Left lobe of liver (tissue), 2 donors: ENCODE data around the gene ARL4D. TPM values are rescaled to one million over a fixed set of nuclear protein-coding genes. Genes with fewer than 3 reads are reported as not detected.
"Not testable (repeated sequence)": the region's sequence is repeated elsewhere in the genome, so short reads cannot be mapped to it uniquely, and the experiment has no call there.

Experiments
- ATAC-seq: fragments of 200-7000 bp; cut with Tn5 transposase; one replicate; pipeline ENCODE4 v1.9.1; 2020; ENCODE audit warnings: mild to moderate bottlenecking, moderate library complexity
- DNase-seq: peaks from one replicate; pipeline ENCODE4 v3.0.0-alpha.2; 2020; ENCODE audit warnings: low spot score
- total RNA-seq: library from RNA; stranded (reverse); gene quantifications from one replicate; pipeline ENCODE4 v1.2.1, GENCODE V29; 2021
- donor health status: DM: no; HTN: no; CAD: no; lungs with moderate emphysema.
- donor health status: DM: no; HTN: yes; CAD: no.

Gene ARL4D
- total RNA-seq, 1 donor from 2014 or later = 15.4 TPM

DNA sequence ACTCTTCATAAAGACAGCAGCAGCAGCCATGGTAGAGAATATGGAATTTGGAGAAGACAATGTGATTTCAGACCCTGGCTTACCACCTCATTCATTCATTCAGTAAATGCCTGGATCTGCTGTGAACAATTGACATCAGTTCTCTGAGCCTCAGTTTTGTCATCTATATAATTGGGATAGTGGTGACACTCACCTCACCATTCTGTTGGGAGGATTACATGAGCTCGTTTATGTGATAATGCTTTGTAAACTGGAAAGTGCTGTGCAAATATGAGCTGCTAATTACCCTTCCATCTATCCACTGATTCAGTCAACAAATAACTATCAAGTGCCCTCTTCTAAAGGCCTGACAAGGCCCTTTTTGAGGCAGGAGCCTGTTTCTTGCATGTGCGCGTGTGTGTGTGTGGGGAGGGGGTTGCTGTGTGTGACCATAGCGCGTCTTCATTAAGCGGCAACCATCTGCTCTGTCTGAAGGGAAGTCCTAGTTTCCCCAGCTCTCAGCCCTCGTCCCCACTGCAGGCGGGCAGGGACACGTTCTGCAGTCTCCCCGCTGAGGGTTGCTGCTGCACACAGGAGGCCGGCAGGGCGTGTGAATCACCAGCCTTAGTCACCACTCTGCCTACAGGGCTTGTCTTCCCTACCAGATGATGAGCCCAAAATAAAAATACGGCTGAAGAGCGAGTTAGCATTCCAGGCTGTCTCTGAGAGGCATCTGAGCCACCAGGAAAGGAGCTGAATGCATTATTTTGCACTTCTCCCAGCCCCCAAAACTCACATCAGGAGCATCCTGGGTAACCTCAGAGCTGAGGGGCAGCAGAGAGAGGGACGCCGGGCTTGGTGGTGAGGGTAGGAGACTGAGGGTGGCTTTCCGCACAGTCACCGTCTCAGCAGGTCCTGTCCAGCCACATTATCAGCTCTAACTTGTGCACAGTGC lies 19.9 kb downstream of the ARL4D start:
- ATAC-seq = no peak
- DNase-seq = no peak

DNA sequence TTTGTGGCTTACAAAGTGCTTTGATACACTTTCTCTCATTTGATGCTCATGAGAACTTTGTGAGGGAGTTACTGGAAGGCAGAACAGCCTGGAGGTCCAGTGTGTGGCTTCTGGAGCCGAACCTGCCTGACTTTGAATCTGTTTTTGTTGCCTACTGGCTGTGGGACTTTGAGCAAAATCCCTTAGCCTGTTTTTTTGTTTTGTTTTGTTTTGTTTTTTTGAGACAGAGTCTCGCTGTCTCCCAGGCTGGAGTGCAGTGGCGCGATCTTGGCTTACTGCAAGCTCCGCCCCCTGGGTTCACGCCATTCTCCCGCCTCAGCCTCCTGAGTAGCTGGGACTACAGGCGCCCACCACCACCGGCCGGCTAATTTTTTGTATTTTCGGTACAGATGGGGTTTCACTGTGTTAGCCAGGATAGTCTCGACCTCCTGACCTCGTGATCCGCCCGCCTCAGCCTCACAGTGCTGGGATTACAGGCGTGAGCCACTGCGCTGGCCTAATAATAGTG lies 20.6 kb downstream of the ARL4D start:
- ATAC-seq, DNase-seq: not testable (repeated sequence)

DNA sequence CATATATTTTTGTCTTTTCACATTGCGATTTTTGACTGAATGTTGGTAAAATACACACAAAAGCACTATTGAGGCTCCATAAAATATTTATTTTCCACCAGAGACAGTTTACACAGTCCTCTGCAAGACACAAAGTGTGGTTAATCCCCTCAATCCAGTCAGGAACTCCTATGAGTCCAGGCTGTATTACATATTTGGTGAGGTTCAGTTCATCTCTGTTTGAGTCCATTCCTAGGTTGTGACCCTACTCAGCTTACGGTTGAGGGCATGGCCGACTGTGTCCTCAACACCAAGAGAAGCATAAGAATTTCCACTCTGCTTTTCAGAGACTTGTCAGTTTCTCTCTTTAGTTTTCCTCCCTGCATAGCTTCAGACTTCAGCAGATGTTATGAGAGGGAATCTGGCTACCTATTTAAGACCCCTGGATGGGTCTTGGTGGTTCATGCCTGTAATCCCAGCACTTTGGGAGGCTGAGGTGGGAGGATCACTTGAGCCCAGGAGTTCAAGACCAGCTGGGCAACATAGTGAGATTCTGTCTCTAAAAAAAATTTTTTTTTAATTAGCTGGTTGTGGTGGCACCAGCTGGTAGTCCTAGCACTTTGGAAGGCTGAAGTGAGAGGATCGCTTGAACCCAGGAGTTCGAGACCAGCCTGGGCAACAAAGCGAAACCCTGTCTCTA lies 25.1 kb downstream of the ARL4D start:
- ATAC-seq = no peak
- DNase-seq = no peak

DNA sequence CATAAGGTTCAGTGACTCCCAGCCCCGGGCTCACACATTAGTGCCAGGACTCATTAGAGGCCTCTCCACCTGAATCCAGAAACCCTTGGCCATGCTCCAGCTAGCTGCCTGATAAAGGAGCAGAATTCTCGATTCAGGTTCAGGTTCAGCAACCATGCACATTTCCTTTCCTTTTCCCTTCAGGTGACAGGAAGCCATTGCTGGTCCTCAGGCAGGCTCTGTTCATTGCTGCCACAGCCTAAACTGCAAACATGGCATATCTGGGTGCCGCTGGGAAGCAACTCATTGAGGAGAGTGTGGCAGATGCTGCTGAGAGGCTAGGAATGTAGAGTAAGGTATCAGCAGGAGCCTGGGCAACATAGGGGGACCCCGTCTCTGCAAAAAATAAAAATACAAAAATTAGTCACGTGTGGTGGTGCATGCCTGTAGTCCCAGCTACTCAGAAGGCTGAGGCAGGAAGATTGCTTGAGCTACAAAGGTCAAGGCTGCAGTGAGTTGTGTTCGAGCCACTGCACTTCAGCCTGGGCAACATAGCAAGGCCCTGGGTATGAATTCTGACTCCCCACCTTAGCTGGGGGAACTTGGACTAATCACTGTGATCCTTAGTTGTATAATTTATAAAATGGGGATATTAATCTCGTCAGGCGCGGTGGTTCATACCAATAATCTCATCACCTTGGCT lies 28.7 kb downstream of the ARL4D start:
- ATAC-seq = peak; percentile 55
- DNase-seq = peak; percentile 58

DNA sequence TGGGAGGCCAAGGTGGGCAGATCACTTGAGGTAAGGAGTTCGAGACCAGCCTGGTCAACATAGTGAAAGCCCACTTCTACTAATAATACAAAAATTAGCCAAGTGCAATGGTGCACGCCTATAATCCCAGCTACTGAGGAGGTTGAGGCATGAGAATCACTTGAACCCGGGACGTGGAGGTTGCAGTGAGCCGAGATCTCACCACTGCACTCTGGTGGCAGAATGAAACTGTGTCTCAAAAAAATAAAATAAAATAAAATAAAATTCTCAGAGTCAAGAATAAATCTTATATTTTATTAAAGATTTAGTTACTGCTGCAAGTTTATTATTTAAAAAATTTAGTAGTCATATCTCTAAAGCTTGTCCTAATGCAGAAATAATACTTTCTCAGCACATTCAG lies 29.7 kb downstream of the ARL4D start:
- ATAC-seq = no peak
- no peak for DNase-seq

DNA sequence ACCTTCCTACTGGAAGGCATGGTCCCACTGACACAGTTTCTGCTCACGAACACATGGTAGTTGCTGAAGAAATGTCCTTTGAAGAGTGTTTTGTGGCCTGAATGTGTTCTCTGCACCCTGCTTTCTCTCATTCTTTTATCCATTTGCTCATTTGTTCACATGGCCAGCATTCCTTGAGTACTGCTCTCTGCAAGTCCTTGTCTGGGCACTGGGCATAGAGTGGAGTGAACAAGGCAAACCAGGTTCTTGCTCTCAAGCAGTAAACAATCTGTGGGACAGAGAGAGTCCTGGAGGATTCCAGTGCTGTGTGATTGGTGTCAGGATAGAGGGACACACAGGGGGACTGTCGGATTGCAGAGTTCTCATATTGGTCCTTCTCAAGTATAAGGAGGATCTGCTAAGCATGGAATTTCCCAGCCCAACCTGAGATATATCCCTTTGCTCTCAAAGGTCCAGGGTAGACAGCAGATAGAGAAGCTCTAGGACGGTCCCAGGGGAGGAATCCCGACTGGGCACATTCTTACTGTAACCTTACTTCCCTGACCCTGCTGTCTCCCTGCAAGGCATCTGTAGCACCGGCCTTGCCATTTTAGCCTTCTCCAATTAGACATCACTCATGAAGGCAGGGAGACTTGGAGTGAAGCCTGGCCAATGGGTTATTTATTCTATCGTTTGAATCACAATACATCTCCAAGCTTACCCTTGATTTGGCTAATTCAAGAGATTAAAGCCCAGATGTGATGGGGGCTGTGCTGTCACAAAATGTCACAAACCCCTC lies 32.3 kb downstream of the ARL4D start:
- DNase-seq (no peak), ATAC-seq (no peak)

DNA sequence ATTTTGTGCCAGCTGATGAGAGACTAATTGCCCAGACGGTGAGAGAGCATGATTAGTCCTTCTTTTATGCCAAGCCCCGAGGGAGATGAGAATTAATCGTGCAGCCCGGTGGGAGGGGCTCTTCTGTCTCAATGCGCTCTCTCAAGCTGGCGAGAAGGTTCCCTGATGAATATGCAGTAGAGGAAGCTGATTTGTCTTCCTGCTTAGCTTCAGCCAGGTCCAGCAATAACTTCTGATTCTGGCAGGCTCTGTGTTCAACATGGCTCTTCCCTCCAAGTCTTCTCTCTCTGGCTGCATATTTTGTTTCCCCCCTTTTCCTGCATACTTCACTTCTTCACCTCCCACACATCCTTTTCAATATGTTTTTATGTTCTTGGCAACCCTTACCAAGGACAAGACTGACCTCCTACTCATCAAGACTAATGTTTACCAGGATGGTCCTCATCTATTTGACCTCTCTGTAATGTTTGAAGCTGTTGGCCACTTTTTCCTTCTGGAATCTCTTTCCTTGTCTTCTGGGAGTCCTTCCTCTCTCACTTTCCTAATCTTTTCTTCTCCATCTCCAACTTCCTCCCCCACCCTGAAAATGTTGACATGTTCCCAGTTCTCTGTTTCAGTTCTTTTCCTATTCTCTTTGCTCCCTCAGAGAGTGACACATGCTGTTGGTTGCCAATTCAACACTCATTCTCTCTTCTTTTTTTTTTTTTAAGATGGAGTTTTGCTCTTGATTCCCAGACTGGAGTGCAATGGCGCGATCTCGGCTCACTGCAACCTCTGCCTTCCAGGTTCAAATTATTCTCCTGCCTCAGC lies 33.1 kb downstream of the ARL4D start:
- no peak for ATAC-seq
- DNase-seq = no peak

DNA sequence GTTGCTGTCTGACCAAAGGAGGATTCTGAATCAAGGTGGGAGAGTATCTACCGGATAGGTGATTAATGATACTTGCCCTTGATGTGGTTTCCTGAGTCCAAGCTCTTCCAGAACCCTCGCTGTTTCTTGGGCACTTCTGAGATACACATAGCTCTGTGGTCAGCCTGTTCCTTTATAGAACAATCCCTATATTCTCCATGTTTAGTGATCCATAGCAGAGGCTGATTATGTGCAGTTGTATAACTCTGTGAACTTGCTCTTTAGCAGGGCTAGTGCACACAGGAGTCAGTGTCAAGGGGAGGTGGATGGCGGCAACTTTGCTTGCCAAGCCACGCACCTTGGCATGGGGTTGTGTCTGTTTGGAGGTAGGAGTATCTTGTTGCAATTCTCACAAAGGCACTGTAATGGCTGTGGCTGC lies 36.1 kb downstream of the ARL4D start:
- DNase-seq (no peak), ATAC-seq (peak; percentile 72)

DNA sequence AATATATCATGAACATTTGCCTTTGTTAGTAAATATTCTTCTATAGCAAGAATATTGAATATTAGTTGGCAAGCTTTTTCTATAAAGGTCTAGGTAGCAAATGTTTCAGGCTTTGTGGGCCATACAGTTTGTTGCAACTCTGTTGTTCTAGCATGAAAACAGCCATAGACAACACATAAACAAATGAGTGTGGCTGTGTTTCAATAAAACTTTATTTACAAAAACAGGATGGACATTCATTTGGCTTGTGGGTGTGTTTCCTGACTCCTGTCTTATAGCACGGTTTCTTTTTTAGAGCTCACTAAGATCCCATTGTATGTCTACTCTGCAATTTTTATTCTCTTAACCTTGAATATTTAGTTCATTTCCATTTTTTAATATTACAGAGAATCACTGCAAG lies 39.0 kb downstream of the ARL4D start:
- ATAC-seq (no peak), DNase-seq (no peak)

DNA sequence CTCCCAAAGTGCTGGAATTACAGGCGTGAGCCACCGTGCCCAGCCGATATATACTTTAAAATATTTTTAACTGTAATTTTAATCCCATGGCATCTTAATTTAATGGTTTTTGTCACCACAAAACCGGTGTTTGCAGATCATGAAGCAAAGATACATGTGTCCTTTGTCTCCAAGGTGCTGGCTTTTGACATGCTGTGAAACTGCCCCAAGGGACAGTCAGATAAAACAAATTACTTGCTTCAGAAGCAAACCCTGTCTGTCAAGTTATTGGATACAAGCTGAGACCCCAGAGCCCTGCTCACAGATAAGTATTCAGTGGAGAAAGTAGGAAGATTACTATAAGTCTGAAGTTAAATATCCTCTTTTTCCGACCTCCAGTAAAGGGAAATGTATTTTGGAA lies 39.8 kb downstream of the ARL4D start:
- ATAC-seq = no peak

DNA sequence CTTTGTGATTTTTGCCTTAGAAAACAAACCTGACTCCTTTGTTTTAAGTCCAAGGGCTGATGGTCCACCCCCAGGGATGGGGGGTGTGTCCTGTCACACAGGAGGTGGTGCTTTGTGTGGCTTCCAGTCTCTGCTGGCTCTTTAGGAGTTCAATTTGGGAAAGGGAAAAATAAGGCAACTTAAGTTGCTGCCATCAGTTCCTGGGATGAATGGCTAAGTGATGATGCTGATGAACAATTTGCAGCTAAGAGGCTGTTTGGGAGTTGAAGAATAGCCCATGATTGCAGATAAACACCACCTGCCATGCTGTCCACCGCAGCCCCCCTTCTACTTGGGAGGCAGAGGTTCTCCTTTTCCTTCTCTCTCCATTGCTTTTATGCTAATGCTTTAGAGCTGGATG lies 40.2 kb downstream of the ARL4D start:
- no peak for DNase-seq
- no peak for ATAC-seq

More for the DNA sequence above, 39.8 kb downstream of the ARL4D start:
- DNase-seq = no peak

DNA sequence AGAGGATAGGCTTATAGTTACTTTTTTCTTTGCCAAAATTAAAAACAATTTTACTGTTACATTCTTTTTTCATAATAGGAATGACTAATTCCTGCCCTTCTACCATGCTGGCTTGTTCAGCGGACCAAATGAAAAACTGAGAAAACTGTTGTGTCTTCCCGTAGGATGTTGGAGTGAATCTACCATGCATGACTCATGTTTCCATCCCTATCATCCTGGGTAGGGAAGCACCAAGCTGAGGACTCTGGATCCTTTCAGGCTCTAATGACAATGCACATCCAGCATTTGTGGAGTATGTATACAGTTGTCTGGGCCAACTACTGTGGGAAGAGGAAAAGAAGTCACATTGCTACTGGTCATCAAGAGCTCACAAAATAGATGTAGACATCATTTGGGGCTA lies 43.9 kb downstream of the ARL4D start:
- ATAC-seq (no peak), DNase-seq (no peak)

DNA sequence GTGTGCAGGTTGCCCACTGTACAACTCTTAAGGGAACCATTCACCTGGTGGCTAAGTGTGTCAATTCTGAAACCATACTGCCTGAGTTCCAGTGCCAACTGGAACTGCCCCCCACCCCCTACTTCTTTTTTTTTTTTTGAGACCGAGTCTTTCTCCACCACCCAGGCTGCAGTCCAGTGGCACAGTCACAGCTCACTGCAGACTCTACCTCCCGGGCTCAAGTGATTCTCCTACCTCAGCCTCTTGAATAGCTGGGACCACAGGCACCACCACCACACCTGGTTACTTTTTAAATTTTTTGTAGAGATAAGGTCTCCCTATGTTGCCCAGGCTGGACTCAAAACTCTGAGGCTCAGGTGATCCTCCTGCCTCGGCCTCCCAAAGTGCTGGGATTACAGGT lies 44.6 kb downstream of the ARL4D start:
- ATAC-seq (no peak), DNase-seq (no peak)

DNA sequence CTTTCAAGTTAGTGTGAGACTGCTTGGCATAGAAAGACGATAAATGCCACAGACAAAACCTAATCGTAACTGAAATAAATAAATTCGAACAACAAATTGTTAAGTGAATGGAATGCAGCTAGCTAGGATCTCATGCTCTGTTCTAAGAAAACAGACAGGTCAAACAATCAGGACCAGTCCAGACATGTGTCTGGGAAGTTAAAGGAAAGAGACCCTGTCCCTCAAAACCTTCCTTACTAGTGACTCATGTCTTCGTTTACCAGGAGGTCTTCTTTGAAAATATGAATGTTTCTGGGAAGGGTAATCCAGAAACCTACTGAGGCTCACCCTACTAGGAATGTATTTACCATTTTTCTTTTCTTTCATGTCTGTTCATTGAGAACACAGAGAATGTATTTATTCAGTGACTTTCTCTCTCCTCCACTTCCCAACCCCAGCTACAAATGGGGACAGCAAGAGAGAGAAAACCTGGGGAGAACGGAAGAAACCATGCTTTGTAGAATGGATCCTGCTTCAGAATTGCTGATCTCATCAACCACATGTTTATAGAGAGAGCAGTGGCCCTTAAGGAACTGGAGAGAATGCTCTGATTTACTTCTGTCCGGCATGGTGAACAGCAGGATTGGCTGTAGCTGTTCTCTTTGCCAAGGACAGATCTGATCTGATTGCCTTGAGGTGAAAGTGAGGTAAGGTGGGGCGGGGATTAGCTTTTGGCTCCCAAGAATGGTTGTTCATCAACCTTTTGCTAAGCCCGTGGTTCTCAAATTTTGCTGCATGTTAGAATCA lies 45.6 kb downstream of the ARL4D start:
- ATAC-seq = peak; percentile 78

DNA sequence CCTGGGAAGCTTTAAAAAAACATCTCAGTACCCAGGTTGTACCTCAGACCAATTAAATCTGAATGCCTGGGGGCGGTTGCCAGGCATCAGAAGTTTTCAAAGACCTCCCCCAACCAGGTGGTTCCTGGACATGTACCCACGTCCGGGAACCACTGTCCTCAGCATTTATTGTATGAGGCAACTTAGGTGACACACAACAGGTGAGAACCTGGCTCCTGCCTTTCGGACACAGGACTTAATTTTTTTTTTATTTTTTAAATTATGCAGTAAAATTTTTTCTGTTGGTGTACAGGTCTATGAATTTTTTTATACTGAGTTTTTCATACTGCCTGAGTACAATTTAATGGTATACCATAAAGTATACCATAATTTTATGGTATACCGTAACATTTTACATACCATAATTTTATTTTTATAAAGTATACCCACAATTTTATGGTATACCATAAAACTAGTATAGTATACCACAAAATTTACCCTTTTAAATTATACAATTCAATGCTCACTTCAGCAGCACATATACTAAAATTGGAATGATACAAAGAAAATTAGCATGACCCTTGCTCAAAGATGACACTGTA lies 46.3 kb downstream of the ARL4D start:
- DNase-seq (no peak), ATAC-seq (peak; percentile 47)

More for the DNA sequence above, 45.6 kb downstream of the ARL4D start:
- peak; percentile 74 for DNase-seq

DNA sequence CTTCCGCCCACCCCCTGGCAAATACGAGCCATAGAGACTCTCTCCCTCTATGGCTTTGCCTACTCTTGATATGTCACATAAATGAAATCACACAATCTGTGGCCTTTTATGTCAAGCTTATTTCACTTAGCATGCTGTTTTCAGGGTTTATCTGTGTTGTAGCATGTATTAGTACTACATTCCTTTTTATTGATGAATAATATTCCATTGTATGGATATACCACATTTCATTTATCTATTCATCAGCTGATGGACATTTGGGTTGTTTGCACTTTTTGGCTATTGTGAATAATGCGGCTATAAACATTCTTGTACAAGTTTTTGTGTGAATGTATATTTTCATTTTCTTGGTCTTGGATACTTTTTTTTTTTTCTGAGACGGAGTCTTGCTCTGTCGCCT lies 48.0 kb downstream of the ARL4D start:
- ATAC-seq (no peak), DNase-seq (no peak)

DNA sequence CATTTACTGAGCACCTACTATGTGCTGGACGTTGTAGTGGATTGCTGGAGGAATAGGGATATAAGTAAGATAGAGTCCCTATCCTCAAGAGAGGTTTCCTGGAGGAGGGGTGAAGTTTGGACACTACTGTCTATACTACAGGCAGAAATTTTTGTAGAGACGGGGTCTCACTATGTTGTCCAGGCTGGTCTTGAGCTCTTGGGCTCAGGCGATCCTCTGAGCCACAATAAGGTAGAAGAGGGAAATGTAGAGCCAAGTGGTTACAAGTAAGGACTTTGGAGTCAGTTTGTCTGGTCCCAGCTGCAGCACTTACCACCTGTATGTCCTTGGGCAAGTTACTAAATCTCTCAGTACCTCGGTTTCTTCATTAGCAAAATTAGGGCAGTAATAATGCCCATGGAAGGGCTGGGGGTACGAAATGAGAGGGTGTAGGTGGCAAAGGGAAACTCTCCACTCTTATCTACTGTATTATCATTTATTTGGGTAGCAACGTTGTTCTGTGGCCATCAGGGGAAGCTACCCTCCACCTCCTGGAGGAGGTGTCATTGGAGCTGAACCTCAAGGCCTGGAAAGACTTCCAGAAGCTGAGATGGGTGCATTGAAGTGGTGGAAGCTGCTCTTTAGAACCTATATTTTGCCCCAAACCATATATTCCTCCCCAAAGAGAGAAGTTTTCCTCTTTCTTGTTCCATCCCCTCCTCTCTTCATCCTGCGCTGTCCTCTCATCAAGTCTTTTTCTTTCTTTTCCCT lies 50.1 kb downstream of the ARL4D start:
- DNase-seq = no peak
- peak; percentile 21 for ATAC-seq
